HepG2 (cell line): ENCODE measurements around the gene FOXD3. TPM values are rescaled to one million over a fixed set of nuclear protein-coding genes. Genes with fewer than 3 reads are reported as not detected.

Source experiments
- ATAC-seq: fragments of 200-7000 bp; cut with Tn5 transposase; 3 replicates; pipeline ENCODE4 v1.9.1; 2020; ENCODE audit warnings: mild to moderate bottlenecking, moderate library complexity
- BruUV-seq: library from RNA; stranded (reverse); fragments of 400-500 nt; replicated peaks from 2 replicates; lab custom pipeline; 2021; lab: Mats Ljungman, UMichigan
- CTCF ChIA-PET: fragments of 300-600 bp; formaldehyde crosslinking; extraction: SDS; loops from one replicate; lab custom pipeline; 2021; ENCODE audit warnings: low total read pairs, inconsistent platforms, low intra/inter-chr PET ratio; lab: Yijun Ruan, JAX
- POLR2A ChIA-PET: fragments of 350-600 bp; sonication (Branson Sonifier 250); formaldehyde crosslinking; loops from one replicate; lab custom pipeline; 2020; ENCODE audit warnings: antibody characterized with exemption, inconsistent platforms; lab: Yijun Ruan, JAX
- DNase-seq: peaks from one replicate; pipeline ENCODE4 v3.0.0-alpha.2; 2015; ENCODE audit warnings: low spot score
- FAIRE-seq: peaks from 3 replicates; lab custom pipeline; 2011; peaks lifted over from hg19 to GRCh38; lab: Jason Lieb, UNC
- H2AFZ ChIP-seq: one replicate; pipeline ENCODE4 v1.6.1; 2011; ENCODE audit warnings: low read length, inconsistent platforms
- H3K27ac ChIP-seq: fragments of 300-600 bp; 3 replicates; pipeline ENCODE4 v1.8.0; 2011; ENCODE audit warnings: mixed run types, mild to moderate bottlenecking, mixed read lengths, low read length, inconsistent platforms; ENCODE audit not compliant: insufficient read depth; ENCODE audit errors: extremely low read length
- H3K27me3 ChIP-seq, 2 experiments: fragments of 200-600 bp in 1 of 2; 2 replicates in 1 of 2; 3 replicates in 1 of 2; pipeline versions ENCODE4 v1.6.0 to v1.8.0; 2011; ENCODE audit warnings: low read length in 2 of 2, mild to moderate bottlenecking in 2 of 2, moderate library complexity in 2 of 2, inconsistent platforms in 1 of 2; ENCODE audit not compliant: insufficient read depth in 2 of 2, control insufficient read depth in 1 of 2
- H3K36me3 ChIP-seq, 2 experiments: fragments of 200-600 bp in 1 of 2; replicated peaks in 1 of 2; 2 replicates in 1 of 2; 3 replicates in 1 of 2; pipeline versions ENCODE4 v1.5.1 to v1.8.0; 2011; ENCODE audit warnings: low read length in 2 of 2, inconsistent platforms in 1 of 2; ENCODE audit not compliant: insufficient read depth in 2 of 2, control insufficient read depth in 1 of 2
- H3K4me1 ChIP-seq: 2 replicates; pipeline ENCODE4 v1.5.1; 2012; ENCODE audit warnings: low read length, inconsistent platforms; ENCODE audit not compliant: insufficient read depth
- H3K4me2 ChIP-seq: 2 replicates; pipeline ENCODE4 v1.6.0; 2011; ENCODE audit warnings: low read depth, low read length, inconsistent platforms
- H3K4me3 ChIP-seq, 3 experiments: fragments of 200-600 bp in 1 of 3; sonication (generic), shearing (Covaris generic) in 1 of 3; replicated peaks in 1 of 3; 2 replicates each; pipeline ENCODE4 v1.5.1; 2011 to 2016; ENCODE audit warnings: low read length in 3 of 3, inconsistent platforms in 2 of 3, low read depth in 2 of 3, mild to moderate bottlenecking in 2 of 3, control low read depth in 1 of 3, mixed read lengths in 1 of 3; ENCODE audit not compliant: insufficient read depth in 1 of 3
- H3K79me2 ChIP-seq: one replicate; pipeline ENCODE4 v1.6.1; 2011; ENCODE audit warnings: low read length, inconsistent platforms; ENCODE audit not compliant: insufficient read depth
- H3K9ac ChIP-seq: 2 replicates; pipeline ENCODE4 v1.6.0; 2011; ENCODE audit warnings: mild to moderate bottlenecking, low read depth, low read length, inconsistent platforms; ENCODE audit not compliant: insufficient read depth
- H3K9me3 ChIP-seq: 2 replicates; pipeline ENCODE4 v1.5.1; 2012; ENCODE audit warnings: mild to moderate bottlenecking, low read length
- H4K20me1 ChIP-seq: 2 replicates; pipeline ENCODE4 v1.6.0; 2011; ENCODE audit warnings: inconsistent platforms, mild to moderate bottlenecking, low read length, moderate library complexity; ENCODE audit not compliant: insufficient read depth
- ELF1 ChIP-seq: sonication (generic); formaldehyde crosslinking; IDR thresholded peaks from 2 replicates; pipeline ENCODE4 v1.4.0; 2020; ENCODE audit warnings: missing genetic modification reagents
- ESRRA ChIP-seq: sonication (generic); formaldehyde crosslinking; IDR thresholded peaks from 2 replicates; pipeline ENCODE4 v1.5.1; 2020; ENCODE audit warnings: mild to moderate bottlenecking, low read depth, missing genetic modification reagents
- KAT8 ChIP-seq: IDR thresholded peaks from 2 replicates; pipeline ENCODE4 v1.6.1; 2016; ENCODE audit warnings: missing genetic modification reagents, missing compliant biosample characterization
- KLF13 ChIP-seq: sonication (generic); formaldehyde crosslinking; IDR thresholded peaks from 2 replicates; pipeline ENCODE4 v1.4.0; 2020; ENCODE audit warnings: mild to moderate bottlenecking, missing genetic modification reagents
- MED1 ChIP-seq: sonication (generic); formaldehyde crosslinking; IDR thresholded peaks from 2 replicates; pipeline ENCODE4 v1.4.0; 2020; ENCODE audit warnings: missing genetic modification reagents
- MYPOP ChIP-seq: sonication (generic); formaldehyde crosslinking; IDR thresholded peaks from 2 replicates; pipeline ENCODE4 v1.8.1; 2023; ENCODE audit warnings: mild to moderate bottlenecking, moderate library complexity, missing genetic modification reagents
- THAP7 ChIP-seq: sonication (generic); formaldehyde crosslinking; IDR thresholded peaks from 2 replicates; pipeline ENCODE4 v1.8.1; 2023; ENCODE audit warnings: mild to moderate bottlenecking, missing genetic modification reagents
- TMF1 ChIP-seq: sonication (generic); formaldehyde crosslinking; IDR thresholded peaks from 2 replicates; pipeline ENCODE4 v1.8.1; 2022; ENCODE audit warnings: low read depth, missing genetic modification reagents
- TRIM22 ChIP-seq: fragments of 450-650 bp; IDR thresholded peaks from 2 replicates; pipeline ENCODE4 v1.6.1; 2017
- XBP1 ChIP-seq: sonication (generic); formaldehyde crosslinking; IDR thresholded peaks from 2 replicates; pipeline ENCODE4 v1.5.0; 2020; ENCODE audit warnings: missing genetic modification reagents
- ZBTB7A ChIP-seq: sonication (generic); formaldehyde crosslinking; IDR thresholded peaks from 2 replicates; pipeline ENCODE4 v1.8.0; 2022; ENCODE audit warnings: mild to moderate bottlenecking, missing genetic modification reagents
- ZNF850 ChIP-seq: sonication (generic); formaldehyde crosslinking; conservative IDR thresholded peaks from 2 replicates; pipeline ENCODE4 v1.9.0; 2021; ENCODE audit warnings: mild to moderate bottlenecking, missing genetic modification reagents
- WGBS: methylation state at CpG from one replicate; pipeline ENCODE4 v1.1.6; 2017; ENCODE audit warnings: low lambda C conversion rate; 5-methylcytosine and 5-hydroxymethylcytosine counted together
- in situ Hi-C: cut with HindIII; loops from 2 replicates; pipeline ENCODE4 v1.10.0; 2017; ENCODE audit warnings: low pct_unique_long_range_greater_than_20kb; ENCODE audit not compliant: extremely low pct_ligation_motif_present
- intact Hi-C: fragments of 100-400 bp; cut with micrococcal nuclease; formaldehyde crosslinking; loops from one replicate; pipeline ENCODE4 v1.10.0; 2022; ENCODE audit not compliant: unreplicated experiment
- polyA plus RNA-seq, 8 experiments: library from polyadenylated mRNA; depleted of rRNA in 3 of 8; stranded (reverse) in 7 of 8; unstranded in 1 of 8; fragments of >200 nt; fragmentation: Illumina TruSeq in 4 of 8; extraction: Trizol in 4 of 8; gene quantifications; 2 replicates each; pipeline versions ENCODE4 v1.2.1 to v1.2.3, GENCODE V29; 2011 to 2016; ENCODE audit warnings: low read depth in 4 of 8, missing spikeins in 1 of 8, mixed read lengths in 1 of 8; ENCODE audit not compliant: insufficient read depth in 1 of 8
- total RNA-seq, 5 experiments: library from RNA; depleted of rRNA; stranded (reverse); fragments of >200 nt; fragmentation: Illumina TruSeq; extraction: Trizol; gene quantifications; 2 replicates each; pipeline ENCODE4 v1.2.3, GENCODE V29; 2016; ENCODE audit warnings: low read depth in 1 of 5
- TF ChIP-seq, protein P1 (sequence below): IDR thresholded peaks from 2 replicates; pipeline ENCODE4 v1.6.1; 2012; ENCODE audit warnings: low read length, improper control_type of control experiment

FOXD3 gene
- total and polyA plus RNA-seq, 2 of the 13 experiments (the other 11 are each of a cell fraction or from before 2014, with no cell fraction given), result not detected

- Histone ChIP-seq H4K20me1 (no peaks in the 10 kb centered on the region), H3K4me1 (no peaks in the 10 kb centered on the region), H3K4me3 (no peak overlapping the region), H3K27ac (no peak overlapping the region), H3K9ac (no peak overlapping the region), H3K79me2 (no peaks in the 10 kb centered on the region), H3K36me3 (no peaks in the 10 kb centered on the region), H3K4me2 (no peak overlapping the region), H3K27me3 (peaks cover 0 to 12% of the 10 kb centered on the region in 2 experiments; a peak in 1 of 5 replicates), H2AFZ (no peak overlapping the region), H3K9me3 (no peaks in the 10 kb centered on the region)
- BruUV-seq, result no TSS peak
- FAIRE-seq, result no peak
- POLR2A ChIA-PET, result interaction anchor here (0.7 kb wide), 1 partner anchor 67 kb away, joined by 3 read pairs; no protein-coding TSS in a partner anchor
- DNase-seq, result no peak
- WGBS, result 14% methylated on average over 5 of the region's 5 CpGs
- in situ Hi-C loops (no loop called here), intact Hi-C loops (no loop called here)
- no peak for TF ChIP-seq ELF1
- TF ChIP-seq TMF1 (CRISPR knock-in tag), result no peak
- no peak for TF ChIP-seq ESRRA (CRISPR knock-in tag)
- TF ChIP-seq MYPOP (CRISPR knock-in tag), result no peak
- TF ChIP-seq MED1 (CRISPR knock-in tag), result no peak
- no peak for TF ChIP-seq TRIM22
- no peak for TF ChIP-seq ZBTB7A (CRISPR knock-in tag)
- TF ChIP-seq ZNF850 (CRISPR knock-in tag), result no peak
- TF ChIP-seq XBP1, result no peak
- TF ChIP-seq, protein P1, sequence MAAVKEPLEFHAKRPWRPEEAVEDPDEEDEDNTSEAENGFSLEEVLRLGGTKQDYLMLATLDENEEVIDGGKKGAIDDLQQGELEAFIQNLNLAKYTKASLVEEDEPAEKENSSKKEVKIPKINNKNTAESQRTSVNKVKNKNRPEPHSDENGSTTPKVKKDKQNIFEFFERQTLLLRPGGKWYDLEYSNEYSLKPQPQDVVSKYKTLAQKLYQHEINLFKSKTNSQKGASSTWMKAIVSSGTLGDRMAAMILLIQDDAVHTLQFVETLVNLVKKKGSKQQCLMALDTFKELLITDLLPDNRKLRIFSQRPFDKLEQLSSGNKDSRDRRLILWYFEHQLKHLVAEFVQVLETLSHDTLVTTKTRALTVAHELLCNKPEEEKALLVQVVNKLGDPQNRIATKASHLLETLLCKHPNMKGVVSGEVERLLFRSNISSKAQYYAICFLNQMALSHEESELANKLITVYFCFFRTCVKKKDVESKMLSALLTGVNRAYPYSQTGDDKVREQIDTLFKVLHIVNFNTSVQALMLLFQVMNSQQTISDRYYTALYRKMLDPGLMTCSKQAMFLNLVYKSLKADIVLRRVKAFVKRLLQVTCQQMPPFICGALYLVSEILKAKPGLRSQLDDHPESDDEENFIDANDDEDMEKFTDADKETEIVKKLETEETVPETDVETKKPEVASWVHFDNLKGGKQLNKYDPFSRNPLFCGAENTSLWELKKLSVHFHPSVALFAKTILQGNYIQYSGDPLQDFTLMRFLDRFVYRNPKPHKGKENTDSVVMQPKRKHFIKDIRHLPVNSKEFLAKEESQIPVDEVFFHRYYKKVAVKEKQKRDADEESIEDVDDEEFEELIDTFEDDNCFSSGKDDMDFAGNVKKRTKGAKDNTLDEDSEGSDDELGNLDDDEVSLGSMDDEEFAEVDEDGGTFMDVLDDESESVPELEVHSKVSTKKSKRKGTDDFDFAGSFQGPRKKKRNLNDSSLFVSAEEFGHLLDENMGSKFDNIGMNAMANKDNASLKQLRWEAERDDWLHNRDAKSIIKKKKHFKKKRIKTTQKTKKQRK, result no peak
- TF ChIP-seq KAT8 (CRISPR knock-in tag), result no peak
- no peak for TF ChIP-seq KLF13 (CRISPR knock-in tag)
- no peak for TF ChIP-seq THAP7 (CRISPR knock-in tag)
- CTCF ChIA-PET, result no interaction called here
- ATAC-seq, result no peak
Measured at GRCh38 chr1:63350320-63350719, 28.0 kb downstream of the FOXD3 start.
